RWPE1 (cell line): ENCODE data around the gene SYCP2L.
"Not testable (repeated sequence)": the region's sequence is repeated elsewhere in the genome, so short reads cannot be mapped to it uniquely, and the experiment has no call there.

Experiments used
- CTCF ChIA-PET: fragments of 350-600 bp; sonication (Branson Sonifier 250); formaldehyde crosslinking; extraction: SDS; loops from one replicate; lab custom pipeline; 2021; lab: Yijun Ruan, JAX
- POLR2A ChIA-PET: fragments of 400-600 bp; formaldehyde crosslinking; extraction: SDS; loops from one replicate; lab custom pipeline; 2020; ENCODE audit warnings: antibody characterized with exemption; ENCODE audit not compliant: low non-redundant PET; lab: Yijun Ruan, JAX
- DNase-seq: peaks from one replicate; pipeline ENCODE4 v3.0.0; 2012; ENCODE audit warnings: low spot score
- H3K27ac ChIP-seq: fragments of 450-650 bp; 2 replicates; pipeline ENCODE4 v1.5.1; 2017
- CTCF ChIP-seq: fragments of 450-650 bp; conservative IDR thresholded peaks from 2 replicates; pipeline ENCODE4 v1.5.1; 2017; ENCODE audit warnings: low read depth, mild to moderate bottlenecking

SYCP2L gene

GRCh38 chr6:10993896-10994295 is 107.0 kb downstream of the SYCP2L start:
- no peak overlapping the region for H3K27ac ChIP-seq
- POLR2A ChIA-PET: no interaction called here
- no peak for DNase-seq
- CTCF ChIA-PET: no interaction called here
- no peak for TF ChIP-seq CTCF

- no peak overlapping the region for H3K27ac ChIP-seq
- POLR2A ChIA-PET: no interaction called here
- CTCF ChIA-PET: interaction anchor here (0.6 kb wide), 1 partner anchor 398 kb away, joined by 3 read pairs; no protein-coding TSS in a partner anchor
- no peak for TF ChIP-seq CTCF
- DNase-seq: no peak
These were observed 108.4 kb downstream of the SYCP2L start for GRCh38 chr6:10995114-10995707.

- ChIA-PET POLR2A (no interaction called here), CTCF (interaction anchor here (0.6 kb wide), 2 partner anchors 195 to 1893 kb away, joined by 3 to 8 read pairs; no protein-coding TSS in a partner anchor)
- H3K27ac ChIP-seq: no peak overlapping the region
- no peak for DNase-seq
- no peak for TF ChIP-seq CTCF
These were observed 113.1 kb downstream of the SYCP2L start for GRCh38 chr6:10999994-11000393.

GRCh38 chr6:11002176-11002575 is 115.3 kb downstream of the SYCP2L start:
- no peak for DNase-seq
- TF ChIP-seq CTCF: no peak
- ChIA-PET CTCF (no interaction called here), POLR2A (no interaction called here)
- no peak overlapping the region for H3K27ac ChIP-seq

GRCh38 chr6:11003297-11003696 is 116.4 kb downstream of the SYCP2L start:
- POLR2A ChIA-PET, DNase-seq, CTCF ChIA-PET, H3K27ac ChIP-seq: not testable (repeated sequence)

- ChIA-PET POLR2A (no interaction called here), CTCF (interaction anchor here (0.5 kb wide), 1 partner anchor 1282 kb away, joined by 3 read pairs; no protein-coding TSS in a partner anchor)
- no peak for TF ChIP-seq CTCF
- DNase-seq: no peak
- no peak overlapping the region for H3K27ac ChIP-seq
These were observed 119.2 kb downstream of the SYCP2L start for GRCh38 chr6:11006061-11006460.

GRCh38 chr6:11007715-11008608 is 121.1 kb downstream of the SYCP2L start:
- no peak for TF ChIP-seq CTCF
- POLR2A ChIA-PET: no interaction called here
- CTCF ChIA-PET: interaction anchor here (0.5 to 0.7 kb wide), 2 partner anchors 13 to 20 kb away, joined by 3 to 4 read pairs; no protein-coding TSS in a partner anchor
- H3K27ac ChIP-seq: no peak overlapping the region; the same call in 1 of the 2 replicates
- DNase-seq: peak; percentile 34
